Neuronal stem cell (in vitro differentiated cells): ENCODE results near the gene CDH12.

Source experiments
- DNase-seq: peaks from one replicate; pipeline ENCODE4 v3.0.0-alpha.2; 2013; ENCODE audit warnings: low spot score
- H2AFZ ChIP-seq: one replicate; pipeline ENCODE4 v1.6.1; 2013; ENCODE audit warnings: mild to moderate bottlenecking, low read length, inconsistent platforms
- H2AK5ac ChIP-seq: 2 replicates; pipeline ENCODE4 v1.6.1; 2013; ENCODE audit warnings: low read depth, mild to moderate bottlenecking, inconsistent platforms, low read length, moderate library complexity, mixed read lengths
- H2BK120ac ChIP-seq: 2 replicates; pipeline ENCODE4 v1.6.1; 2013; ENCODE audit warnings: low read depth, mild to moderate bottlenecking, inconsistent platforms, low read length, moderate library complexity, mixed read lengths
- H2BK12ac ChIP-seq: one replicate; pipeline ENCODE4 v1.6.1; 2013; ENCODE audit warnings: low read length, inconsistent platforms
- H2BK15ac ChIP-seq: 2 replicates; pipeline ENCODE4 v1.6.1; 2013; ENCODE audit warnings: mild to moderate bottlenecking, low read length, inconsistent platforms, mixed read lengths
- H2BK5ac ChIP-seq: one replicate; pipeline ENCODE4 v1.6.1; 2013; ENCODE audit warnings: inconsistent platforms, mild to moderate bottlenecking, low read length, moderate library complexity
- H3K14ac ChIP-seq: one replicate; pipeline ENCODE4 v1.6.1; 2013; ENCODE audit warnings: low read length, inconsistent platforms
- H3K18ac ChIP-seq: 2 replicates; pipeline ENCODE4 v1.6.1; 2013; ENCODE audit warnings: low read length, inconsistent platforms
- H3K23ac ChIP-seq: 2 replicates; pipeline ENCODE4 v1.6.1; 2013; ENCODE audit warnings: low read depth, mild to moderate bottlenecking, mixed read lengths, low read length, inconsistent platforms; ENCODE audit not compliant: poor library complexity
- H3K27ac ChIP-seq: replicated peaks from 3 replicates; pipeline ENCODE4 v1.5.1; 2013; ENCODE audit warnings: low read length, inconsistent platforms
- H3K27me3 ChIP-seq, 3 experiments: 2 replicates each; pipeline ENCODE4 v1.6.1; 2013; ENCODE audit warnings: low read length in 3 of 3, mild to moderate bottlenecking in 2 of 3, inconsistent platforms in 1 of 3, low read depth in 1 of 3, mixed read lengths in 1 of 3, moderate library complexity in 1 of 3; ENCODE audit not compliant: control insufficient read depth in 3 of 3, insufficient read depth in 3 of 3
- H3K36me3 ChIP-seq, 2 donors: replicated peaks in 1 of 2; 2 replicates each; pipeline ENCODE4 v1.6.1; 2013; ENCODE audit warnings: low read length in 2 of 2; ENCODE audit not compliant: control insufficient read depth in 2 of 2, insufficient read depth in 2 of 2
- H3K4ac ChIP-seq: 2 replicates; pipeline ENCODE4 v1.6.1; 2013; ENCODE audit warnings: inconsistent platforms, mild to moderate bottlenecking, low read length, moderate library complexity
- H3K4me1 ChIP-seq, 2 donors: 1 replicate in 1 of 2; 2 replicates in 1 of 2; pipeline ENCODE4 v1.6.1; 2013; ENCODE audit warnings: low read length in 2 of 2, low read depth in 1 of 2; ENCODE audit not compliant: control insufficient read depth in 2 of 2, insufficient read depth in 1 of 2
- H3K4me2 ChIP-seq: one replicate; pipeline ENCODE4 v1.6.1; 2013; ENCODE audit warnings: mild to moderate bottlenecking, low read length, inconsistent platforms; ENCODE audit not compliant: insufficient read depth, poor library complexity, severe bottlenecking
- H3K4me3 ChIP-seq, 2 donors: 2 replicates each; pipeline ENCODE4 v1.5.1; 2013; ENCODE audit warnings: low read length in 2 of 2, mild to moderate bottlenecking in 2 of 2, inconsistent platforms in 1 of 2, moderate library complexity in 1 of 2
- H3K79me1 ChIP-seq: one replicate; pipeline ENCODE4 v1.6.1; 2013; ENCODE audit warnings: low read depth, mild to moderate bottlenecking, inconsistent platforms, low read length, moderate library complexity
- H3K9ac ChIP-seq: one replicate; pipeline ENCODE4 v1.6.1; 2013; ENCODE audit warnings: mild to moderate bottlenecking, low read depth, low read length, inconsistent platforms; ENCODE audit not compliant: poor library complexity
- H3K9me3 ChIP-seq, 2 donors: replicated peaks in 1 of 2; 2 replicates each; pipeline versions ENCODE3 to v1.6.1; 2013; ENCODE audit warnings: low read length in 2 of 2, mild to moderate bottlenecking in 2 of 2, inconsistent platforms in 1 of 2, low read depth in 1 of 2, mixed read lengths in 1 of 2, moderate library complexity in 1 of 2; ENCODE audit not compliant: control insufficient read depth in 2 of 2, insufficient read depth in 1 of 2
- H4K8ac ChIP-seq: one replicate; pipeline ENCODE4 v1.6.1; 2013; ENCODE audit warnings: low read depth, mild to moderate bottlenecking, inconsistent platforms, low read length, moderate library complexity
- H4K91ac ChIP-seq: one replicate; pipeline ENCODE4 v1.6.1; 2013; ENCODE audit warnings: low read length, low read depth, mild to moderate bottlenecking, inconsistent platforms; ENCODE audit not compliant: poor library complexity
- WGBS, 2 donors: extraction: QIAGEN DNeasy Blood & Tissue Kit; methylation state at CpG; one replicate each; pipeline ENCODE4 v1.1.7; 2013; ENCODE audit warnings: missing lambda C conversion rate in 2 of 2, mixed read lengths in 1 of 2; ENCODE audit not compliant: insufficient read length in 2 of 2, insufficient replicate concordance in 1 of 2; ENCODE audit errors: extremely low coverage in 2 of 2; 5-methylcytosine and 5-hydroxymethylcytosine counted together

The CDH12 gene

GRCh38 chr5:21858441-21858840 lies 994.7 kb downstream of the CDH12 start:
- H3K9ac ChIP-seq = no peak overlapping the region
- H3K18ac ChIP-seq = no peak overlapping the region
- H3K23ac ChIP-seq = no peak overlapping the region
- H2BK12ac ChIP-seq = no peak overlapping the region
- H2AFZ ChIP-seq = no peak overlapping the region
- no peaks in the 10 kb centered on the region for H3K79me1 ChIP-seq
- no peak overlapping the region for H2AK5ac ChIP-seq
- no peak for DNase-seq
- H2BK120ac ChIP-seq = no peak overlapping the region
- no peak overlapping the region for H3K4me3 ChIP-seq
- H4K8ac ChIP-seq = no peak overlapping the region
- no peak overlapping the region for H4K91ac ChIP-seq
- WGBS, 2 donors = no CpG with 5 or more reads among the region's 2 CpGs
- no peak overlapping the region for H2BK5ac ChIP-seq
- H2BK15ac ChIP-seq = no peak overlapping the region
- no peaks in the 10 kb centered on the region for H3K27me3 ChIP-seq
- no peak overlapping the region for H3K4ac ChIP-seq
- H3K36me3 ChIP-seq = no peaks in the 10 kb centered on the region
- no peak overlapping the region for H3K4me2 ChIP-seq
- no peaks in the 10 kb centered on the region for H3K9me3 ChIP-seq
- H3K14ac ChIP-seq = no peak overlapping the region
- no peaks in the 10 kb centered on the region for H3K4me1 ChIP-seq
- no peak overlapping the region for H3K27ac ChIP-seq

GRCh38 chr5:21856987-21857386 lies 996.2 kb downstream of the CDH12 start:
- no peak overlapping the region for H3K23ac ChIP-seq
- no peak overlapping the region for H4K91ac ChIP-seq
- no peak overlapping the region for H3K27ac ChIP-seq
- H2BK5ac ChIP-seq = no peak overlapping the region
- no peak overlapping the region for H3K9ac ChIP-seq
- no CpG with 5 or more reads among the region's 3 CpGs for WGBS, 2 donors
- no peak overlapping the region for H3K14ac ChIP-seq
- H3K4me2 ChIP-seq = no peak overlapping the region
- H2AK5ac ChIP-seq = no peak overlapping the region
- H2BK12ac ChIP-seq = no peak overlapping the region
- no peak overlapping the region for H2BK15ac ChIP-seq
- H2AFZ ChIP-seq = no peak overlapping the region
- no peak overlapping the region for H2BK120ac ChIP-seq
- no peaks in the 10 kb centered on the region for H3K9me3 ChIP-seq
- no peaks in the 10 kb centered on the region for H3K4me1 ChIP-seq
- no peak overlapping the region for H4K8ac ChIP-seq
- no peaks in the 10 kb centered on the region for H3K79me1 ChIP-seq
- no peaks in the 10 kb centered on the region for H3K36me3 ChIP-seq
- H3K4me3 ChIP-seq = no peak overlapping the region
- no peaks in the 10 kb centered on the region for H3K27me3 ChIP-seq
- DNase-seq = no peak
- H3K4ac ChIP-seq = no peak overlapping the region
- H3K18ac ChIP-seq = no peak overlapping the region

DNA sequence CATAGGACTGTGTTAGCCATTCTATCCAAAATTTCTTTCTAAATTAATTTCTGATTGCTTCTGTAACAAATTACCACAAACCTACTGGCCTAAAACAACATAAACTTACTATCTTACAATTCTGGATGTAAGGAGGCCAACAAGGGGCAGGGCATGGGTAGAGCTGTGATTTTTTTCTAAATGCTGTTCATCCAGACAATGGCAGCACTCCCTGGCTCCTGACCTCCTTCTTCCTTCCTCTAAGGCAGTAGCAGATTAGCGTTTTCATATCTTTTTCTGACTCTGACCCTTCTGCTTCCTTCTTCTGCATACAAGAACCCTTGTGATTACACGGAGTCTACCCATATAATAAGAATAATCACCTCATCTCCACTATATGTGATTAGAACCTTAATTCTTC lies 1005.8 kb downstream of the CDH12 start:
- Histone ChIP-seq H2BK15ac (no peak overlapping the region), H3K18ac (no peak overlapping the region), H2BK5ac (no peak overlapping the region), H3K4me3 (no peak overlapping the region), H3K14ac (no peak overlapping the region), H4K8ac (no peak overlapping the region), H2AK5ac (no peak overlapping the region), H2BK120ac (no peak overlapping the region), H3K79me1 (no peaks in the 10 kb centered on the region), H3K27me3 (no peaks in the 10 kb centered on the region), H3K23ac (no peak overlapping the region), H3K4ac (no peak overlapping the region), H3K9ac (no peak overlapping the region), H4K91ac (no peak overlapping the region), H3K36me3 (no peaks in the 10 kb centered on the region), H2AFZ (no peak overlapping the region), H3K27ac (no peak overlapping the region), H2BK12ac (no peak overlapping the region), H3K4me2 (no peak overlapping the region), H3K9me3 (no peaks in the 10 kb centered on the region), H3K4me1 (no peaks in the 10 kb centered on the region)
- no CpG with 5 or more reads among the region's 2 CpGs for WGBS, 2 donors
- no peak for DNase-seq

- no peak overlapping the region for H4K91ac ChIP-seq
- H3K9me3 ChIP-seq = no peaks in the 10 kb centered on the region
- no peak overlapping the region for H3K4me2 ChIP-seq
- H2BK5ac ChIP-seq = no peak overlapping the region
- H2BK15ac ChIP-seq = no peak overlapping the region
- H2AK5ac ChIP-seq = no peak overlapping the region
- no peak overlapping the region for H3K4ac ChIP-seq
- no peaks in the 10 kb centered on the region for H3K36me3 ChIP-seq
- H3K18ac ChIP-seq = no peak overlapping the region
- no peak overlapping the region for H2AFZ ChIP-seq
- no peak overlapping the region for H3K4me3 ChIP-seq
- H2BK12ac ChIP-seq = no peak overlapping the region
- no peak overlapping the region for H2BK120ac ChIP-seq
- H3K4me1 ChIP-seq = no peaks in the 10 kb centered on the region
- no peak overlapping the region for H3K23ac ChIP-seq
- H3K27ac ChIP-seq = no peak overlapping the region
- DNase-seq = no peak
- H3K27me3 ChIP-seq = no peaks in the 10 kb centered on the region
- no peaks in the 10 kb centered on the region for H3K79me1 ChIP-seq
- no peak overlapping the region for H3K9ac ChIP-seq
- no CpG with 5 or more reads among the region's 1 CpG for WGBS, 2 donors
- H3K14ac ChIP-seq = no peak overlapping the region
- no peak overlapping the region for H4K8ac ChIP-seq
Measured at GRCh38 chr5:21844960-21845359, 1008.2 kb downstream of the CDH12 start.
